ENCODE measurements around the gene S100Z.
"Not testable (repeated sequence)": the region's sequence is repeated elsewhere in the genome, so short reads cannot be mapped to it uniquely, and the experiment has no call there.

S100Z gene

GRCh38 chr5:76888733-76889300 lies 39.0 kb downstream of the S100Z start:
- DNase-seq = no peak

DNA sequence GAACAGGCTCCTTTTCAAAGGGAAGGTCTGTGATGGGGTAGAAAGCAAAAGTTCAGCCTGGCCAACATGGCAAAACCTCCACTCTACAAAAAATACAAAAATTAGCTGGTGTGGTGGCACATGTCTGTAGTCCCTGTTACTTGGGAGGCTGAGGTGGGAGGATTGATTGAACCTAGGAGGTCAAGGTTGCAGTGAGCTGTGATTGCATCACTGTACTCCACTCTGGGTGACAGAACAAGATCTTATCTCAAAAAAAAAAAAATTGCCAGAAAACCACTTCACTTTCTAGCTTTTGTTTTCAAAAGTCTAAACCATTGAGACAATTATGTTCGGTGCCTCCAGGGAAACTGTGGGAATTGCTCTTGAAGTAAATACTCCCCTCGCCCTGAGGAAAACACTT lies 43.5 kb downstream of the S100Z start:
- DNase-seq = no peak

- DNase-seq = no peak
Observed at GRCh38 chr5:76896196-76896595, 46.4 kb downstream of the S100Z start.

GRCh38 chr5:76901522-76901921 lies 51.7 kb downstream of the S100Z start:
- DNase-seq = no peak

DNA sequence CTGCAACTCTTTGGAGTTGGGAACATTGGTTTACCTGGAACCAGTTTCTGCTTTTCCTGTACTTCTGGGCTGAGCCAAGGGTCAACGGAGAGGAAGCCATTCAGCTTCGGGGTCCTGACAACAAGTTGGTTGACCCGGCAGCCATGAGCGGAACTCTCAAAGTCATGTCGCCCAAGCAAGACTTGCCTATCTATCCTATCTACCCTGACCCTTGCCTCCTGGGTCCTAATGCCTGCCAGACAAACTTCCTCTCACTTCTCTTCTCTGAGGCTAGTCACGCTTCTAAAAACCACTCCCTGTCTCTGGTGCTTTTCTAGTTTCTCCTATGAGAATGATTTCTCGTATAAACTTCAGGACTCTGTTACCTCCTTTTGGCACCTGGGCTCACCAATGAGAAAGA lies 58.4 kb downstream of the S100Z start:
- no peak for DNase-seq

GRCh38 chr5:76910344-76910933 lies 60.6 kb downstream of the S100Z start:
- not testable (repeated sequence) for DNase-seq

GRCh38 chr5:76914671-76915070 lies 64.9 kb downstream of the S100Z start:
- not testable (repeated sequence) for DNase-seq

- no peak for DNase-seq
Observed at GRCh38 chr5:76918539-76918938, 68.7 kb downstream of the S100Z start.

GRCh38 chr5:76920491-76920890 lies 70.7 kb downstream of the S100Z start:
- no peak for DNase-seq

DNA sequence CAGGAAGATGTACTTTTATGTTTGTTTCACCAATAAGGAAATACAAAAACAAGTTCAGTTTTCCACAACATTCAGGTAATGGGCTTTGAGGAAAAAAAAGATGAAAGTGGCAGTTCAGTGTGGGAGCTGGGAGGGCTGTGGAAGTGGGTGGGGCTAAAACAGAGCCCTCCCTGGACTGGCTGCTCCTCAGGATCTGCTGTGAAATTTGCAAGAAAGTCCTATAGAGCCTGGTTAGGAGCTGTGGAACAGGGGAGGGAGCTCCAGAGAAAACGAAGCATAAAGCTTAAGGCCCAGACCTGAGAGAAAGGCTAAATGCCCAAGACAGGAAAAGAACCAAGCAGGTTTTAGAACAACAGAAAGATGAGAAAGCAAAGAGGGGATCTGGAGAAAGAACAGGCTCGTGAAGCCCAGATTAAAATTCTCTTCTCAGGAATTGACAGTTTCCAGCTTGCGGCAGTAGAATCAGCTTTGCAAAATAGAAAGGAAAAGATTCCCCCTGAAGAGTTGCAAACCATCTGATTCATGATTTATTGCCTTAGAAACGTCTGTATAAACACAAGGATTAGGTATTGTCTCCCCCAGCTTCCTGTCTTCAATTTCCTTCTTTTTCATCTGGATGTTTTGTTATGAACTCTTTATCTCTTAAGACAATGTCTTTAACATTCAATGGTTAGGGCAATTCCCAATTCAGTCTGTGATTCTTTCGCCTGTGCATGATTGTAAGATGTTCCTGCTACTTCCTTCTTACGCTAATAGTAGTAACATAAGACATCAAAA lies 76.7 kb downstream of the S100Z start:
- DNase-seq = no peak

- no peak for DNase-seq
Observed at GRCh38 chr5:76927961-76928360, 78.1 kb downstream of the S100Z start.

GRCh38 chr5:76930083-76930482 lies 80.3 kb downstream of the S100Z start:
- DNase-seq = no peak

GRCh38 chr5:76938177-76938576 lies 88.4 kb downstream of the S100Z start:
- DNase-seq = no peak

DNA sequence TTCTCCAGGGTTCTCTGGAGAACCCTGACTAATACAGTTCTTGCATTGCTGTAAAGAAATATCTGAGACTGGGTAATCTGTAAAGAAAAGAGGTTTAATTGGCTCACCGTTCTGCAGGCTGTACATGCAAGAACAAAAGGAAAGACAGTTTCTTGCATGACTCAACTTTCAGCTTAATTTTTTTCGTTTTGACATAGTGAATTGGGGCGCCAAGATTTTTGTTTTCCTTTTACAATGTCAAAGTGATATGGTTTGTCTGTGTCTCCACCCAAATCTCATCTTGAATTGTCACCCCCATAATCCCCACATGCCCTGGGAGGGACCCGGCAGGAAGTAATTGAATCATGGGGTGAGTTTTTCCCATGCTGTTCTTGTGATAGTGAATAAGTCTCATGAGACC lies 91.2 kb downstream of the S100Z start:
- no peak for DNase-seq

GRCh38 chr5:76941442-76941841 lies 91.6 kb downstream of the S100Z start:
- DNase-seq = no peak

- DNase-seq = peak; percentile 68
Observed at GRCh38 chr5:76942581-76942980, 92.8 kb downstream of the S100Z start.

- DNase-seq = no peak
Observed at GRCh38 chr5:76943006-76943405, 93.2 kb downstream of the S100Z start.

DNA sequence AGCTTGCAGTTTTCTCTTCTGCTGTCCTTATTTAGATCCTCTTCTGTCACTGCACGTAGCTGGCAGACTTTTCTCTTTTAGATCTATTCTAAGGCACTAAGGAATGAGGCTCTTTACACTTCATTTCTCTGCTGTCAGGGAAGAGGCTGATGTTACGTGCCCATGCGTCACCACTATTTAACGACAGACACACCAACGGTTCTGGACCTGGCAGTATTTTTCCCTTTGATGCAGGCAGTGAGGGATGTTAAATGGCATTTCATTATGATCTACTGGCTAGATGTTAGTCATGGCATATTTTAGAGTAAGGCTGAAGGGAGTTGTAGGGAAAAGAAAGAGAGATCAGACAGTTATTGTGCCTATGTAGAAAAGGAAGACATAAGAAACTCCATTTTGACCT lies 94.8 kb downstream of the S100Z start:
- DNase-seq = no peak

DNA sequence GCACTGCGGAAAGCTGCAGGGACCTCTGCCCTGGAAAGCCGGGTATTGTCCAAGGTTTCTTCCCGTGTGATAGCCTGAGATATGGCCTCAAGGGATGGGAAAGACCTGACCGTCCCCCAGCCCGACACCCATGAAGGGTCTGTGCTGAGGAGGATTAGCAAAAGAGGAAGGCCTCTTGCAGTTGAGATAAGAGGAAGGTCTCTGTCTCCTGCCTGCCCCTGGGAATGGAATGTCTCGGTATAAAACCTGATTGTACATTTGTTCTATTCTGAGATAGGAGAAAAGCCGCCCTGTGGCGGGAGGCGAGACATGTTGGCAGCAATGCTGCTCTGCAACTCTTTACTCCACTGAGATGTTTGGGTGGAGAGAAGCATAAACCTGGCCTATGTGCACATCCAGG lies 95.4 kb downstream of the S100Z start:
- not testable (repeated sequence) for DNase-seq

GRCh38 chr5:76946090-76946489 lies 96.3 kb downstream of the S100Z start:
- DNase-seq = no peak

DNA sequence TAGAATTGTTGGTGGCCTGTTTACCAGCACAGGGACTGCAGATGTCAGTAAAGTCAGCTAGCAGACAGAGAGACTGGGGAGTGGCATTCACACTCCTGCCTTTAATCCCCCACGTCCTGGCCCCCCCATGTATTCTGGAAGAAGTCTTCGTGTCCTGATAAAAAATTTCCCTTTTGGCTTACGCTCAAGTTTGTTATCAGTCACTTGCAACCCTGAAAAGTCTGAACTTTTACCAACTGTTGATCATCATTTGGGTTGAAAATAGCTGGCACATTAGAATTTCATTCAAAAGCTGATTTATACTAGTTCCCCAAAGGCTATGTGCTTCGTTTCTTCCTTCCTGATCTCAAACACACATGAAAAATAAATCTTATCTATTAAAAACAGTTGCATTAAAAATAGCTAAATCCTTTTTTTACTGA lies 97.3 kb downstream of the S100Z start:
- no peak for DNase-seq

- no peak for DNase-seq
Observed at GRCh38 chr5:76952795-76953536, 103.2 kb downstream of the S100Z start, which contains the start of gene CRHBP. CRHBP (plus strand) TSS chr5:76953045; CDS start chr5:76953135, 90 bp downstream.

DNA sequence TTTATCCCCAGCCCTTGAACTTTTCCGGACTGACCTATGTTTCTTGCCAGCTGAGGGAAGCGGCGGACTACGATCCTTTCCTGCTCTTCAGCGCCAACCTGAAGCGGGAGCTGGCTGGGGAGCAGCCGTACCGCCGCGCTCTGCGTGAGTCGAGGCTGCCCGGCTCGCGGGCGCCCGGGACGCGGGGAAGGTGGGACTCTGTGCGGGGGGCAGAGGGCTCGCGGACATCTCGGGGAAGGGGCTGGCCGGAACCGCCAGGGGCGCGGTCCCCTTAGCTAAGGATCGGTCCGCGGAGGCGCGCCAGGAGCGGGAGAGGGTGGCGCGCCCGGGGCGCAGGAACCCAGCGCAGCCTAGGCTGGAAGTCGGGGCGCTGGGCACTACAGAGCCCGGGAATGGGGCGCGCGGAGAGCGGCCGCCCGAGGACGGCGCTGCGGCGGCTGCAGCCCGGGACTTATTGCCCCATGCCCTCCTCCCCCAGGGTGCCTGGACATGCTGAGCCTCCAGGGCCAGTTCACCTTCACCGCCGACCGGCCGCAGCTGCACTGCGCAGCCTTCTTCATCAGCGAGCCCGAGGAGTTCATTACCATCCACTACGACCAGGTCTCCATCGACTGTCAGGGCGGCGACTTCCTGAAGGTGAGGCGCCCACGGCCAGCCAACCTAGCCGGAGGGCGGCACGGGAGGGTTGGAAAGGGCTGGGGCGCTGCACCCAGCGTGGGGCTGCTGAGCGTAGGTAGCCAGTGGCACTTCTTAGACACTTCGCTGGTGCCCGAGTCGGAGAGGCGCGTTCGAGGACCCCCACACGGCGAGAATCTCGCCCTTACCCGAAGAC lies 104.0 kb downstream of the S100Z start:
- DNase-seq = no peak

All from DMS 273 treated with DMSO at 0.1 percent for 48 hours (cell line).